HG03354 (cell line): ENCODE data around the gene SH3RF1.

Source experiments
- ATAC-seq: cut with Tn5 transposase; IDR thresholded peaks from one replicate; pipeline ENCODE4 v1.9.1; 2021; ENCODE audit warnings: mild to moderate bottlenecking; ENCODE audit not compliant: unreplicated experiment, poor library complexity, severe bottlenecking

Gene SH3RF1

DNA sequence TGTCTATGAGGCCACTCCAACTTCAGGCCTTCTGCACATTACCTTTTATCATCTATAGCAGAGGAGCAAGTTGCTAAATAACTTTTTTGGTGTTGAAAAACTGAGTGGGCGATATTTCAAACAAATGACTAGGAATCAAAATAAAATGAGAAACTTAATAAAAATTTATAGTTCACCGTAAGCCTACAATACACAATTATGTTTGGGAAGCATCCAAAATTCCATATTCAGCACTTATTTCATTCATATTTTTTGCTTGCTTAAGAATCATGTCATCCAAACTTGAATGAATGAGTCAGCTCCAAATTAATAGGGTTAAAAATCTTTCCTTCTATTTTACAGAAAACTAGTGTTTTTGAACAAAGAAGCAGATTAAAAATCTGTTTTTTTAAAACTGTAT, 119.1 kb downstream of the SH3RF1 start:
- ATAC-seq = no peak

GRCh38 chr4:169150806-169151205, 120.0 kb downstream of the SH3RF1 start:
- no peak for ATAC-seq

GRCh38 chr4:169148885-169149284, 121.9 kb downstream of the SH3RF1 start:
- no peak for ATAC-seq

GRCh38 chr4:169147191-169147590, 123.6 kb downstream of the SH3RF1 start:
- no peak for ATAC-seq

DNA sequence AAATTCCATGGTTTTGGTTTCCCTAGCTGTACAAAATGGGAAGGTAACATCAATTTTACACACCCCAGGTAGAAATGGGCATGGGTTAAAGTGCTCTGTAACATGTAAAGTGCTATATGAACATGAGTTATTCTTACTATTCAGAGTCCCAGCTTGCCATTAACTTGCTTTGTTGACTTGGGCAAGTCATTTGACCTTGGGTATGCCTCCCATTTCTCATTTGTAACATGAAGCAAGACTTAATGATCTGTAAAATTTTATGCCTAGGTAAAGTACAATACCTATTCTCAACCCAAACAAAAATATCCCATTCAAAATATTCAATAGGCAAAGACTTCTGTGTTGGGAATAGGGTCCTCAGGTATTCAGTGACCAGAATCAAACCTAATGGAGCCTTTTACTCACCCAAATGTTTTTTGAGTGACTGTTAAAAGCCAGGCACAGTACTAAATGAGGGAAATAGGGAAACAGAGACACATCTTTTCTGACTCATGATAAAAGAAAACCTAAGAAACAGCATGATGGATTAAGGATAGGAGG, 126.6 kb downstream of the SH3RF1 start:
- ATAC-seq = no peak

DNA sequence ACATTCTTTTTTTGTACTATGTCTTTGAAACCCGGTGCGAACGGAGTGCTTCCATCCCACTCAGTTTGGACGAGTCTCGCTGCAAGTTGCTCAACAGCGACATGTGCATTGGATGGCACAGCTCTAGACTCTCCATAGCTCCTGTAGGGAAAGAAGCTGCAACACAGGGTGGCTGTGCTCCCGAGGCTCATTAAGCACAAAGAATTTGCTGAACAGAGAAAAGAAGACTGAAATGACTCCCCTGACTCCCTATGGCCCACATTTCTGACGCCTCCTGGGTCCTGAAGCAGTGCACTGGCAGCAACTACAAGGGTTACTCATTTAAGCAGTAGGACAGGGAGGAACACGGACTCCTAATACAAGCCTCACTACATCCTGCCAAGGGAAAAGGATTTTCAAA, 127.4 kb downstream of the SH3RF1 start:
- no peak for ATAC-seq

GRCh38 chr4:169142906-169143305, 127.8 kb downstream of the SH3RF1 start:
- ATAC-seq = no peak

DNA sequence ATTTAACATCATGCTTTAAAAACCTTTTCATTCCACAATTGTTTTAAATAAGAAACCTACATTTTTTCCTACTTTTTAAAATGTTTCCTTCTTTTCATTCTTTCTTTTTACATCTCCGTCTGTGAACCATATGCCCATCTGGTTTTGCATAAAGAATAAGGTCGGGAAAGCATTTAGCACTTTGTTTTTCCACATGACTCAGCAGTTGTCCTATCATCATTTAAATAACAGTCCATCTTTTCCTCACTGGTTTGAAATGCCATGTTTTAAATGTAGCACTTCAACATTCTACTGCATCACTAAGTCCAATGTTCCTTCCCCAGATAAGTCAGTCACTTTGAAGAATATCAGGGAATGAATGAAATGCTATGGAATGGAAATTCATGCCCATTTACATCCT, 128.4 kb downstream of the SH3RF1 start:
- no peak for ATAC-seq

- no peak for ATAC-seq
Measured at GRCh38 chr4:169139021-169139420, 131.7 kb downstream of the SH3RF1 start.

- ATAC-seq = no peak
Measured at GRCh38 chr4:169137558-169137920, 133.2 kb downstream of the SH3RF1 start.

DNA sequence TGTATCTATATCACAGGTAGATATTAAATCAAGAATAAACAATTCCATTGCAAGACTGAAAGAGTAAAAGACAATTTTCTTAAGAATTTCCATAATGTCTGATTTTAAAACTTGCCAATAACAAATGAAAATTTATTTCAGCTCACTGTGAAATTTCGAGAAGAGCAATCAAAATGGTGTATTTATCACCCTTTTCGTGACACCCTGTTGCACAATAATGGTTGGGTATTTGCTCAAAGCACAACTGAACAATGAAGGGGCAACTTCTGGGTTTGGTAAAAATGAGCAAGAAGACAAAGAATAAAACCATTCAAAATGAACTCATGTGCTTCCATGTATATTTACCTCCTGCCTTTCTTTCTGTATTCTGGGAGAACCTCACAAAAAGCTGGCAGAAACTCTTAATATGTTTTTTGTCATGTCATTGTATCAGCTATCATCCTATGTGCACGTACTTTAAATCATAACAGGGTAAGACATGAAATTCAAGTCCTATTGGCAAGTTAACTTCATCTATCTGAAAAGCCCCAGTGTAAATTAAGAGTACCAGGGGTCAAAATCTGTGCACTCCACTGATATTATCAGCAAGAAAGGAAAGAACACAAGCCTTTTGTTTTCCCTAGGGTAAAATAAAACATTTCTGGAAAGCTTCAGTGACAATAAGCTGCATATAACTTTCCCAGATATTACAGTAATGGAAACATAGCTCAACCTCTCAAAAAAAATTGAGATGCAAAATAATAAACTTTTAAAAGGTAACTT, 133.8 kb downstream of the SH3RF1 start:
- ATAC-seq = no peak

GRCh38 chr4:169136330-169136729, 134.4 kb downstream of the SH3RF1 start:
- no peak for ATAC-seq

DNA sequence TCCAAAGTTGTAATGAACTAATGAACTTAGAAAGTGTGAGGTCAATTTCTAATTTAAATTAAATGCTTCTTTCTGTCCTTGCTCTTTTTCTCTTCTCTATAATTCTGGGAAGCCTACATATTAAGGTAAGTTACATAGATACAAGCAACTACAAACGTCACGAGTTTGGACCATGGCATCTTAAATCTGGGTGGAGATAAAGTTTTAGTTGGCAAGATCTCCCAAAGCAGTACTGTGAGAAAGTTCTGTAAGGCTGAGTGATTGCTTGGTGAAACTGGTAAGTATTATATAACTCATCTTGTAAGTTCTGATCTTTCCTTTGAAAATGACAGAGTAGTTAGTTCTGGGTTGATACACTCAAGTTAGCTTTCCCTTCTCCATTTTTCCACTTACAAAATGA, 135.0 kb downstream of the SH3RF1 start:
- no peak for ATAC-seq

- ATAC-seq = no peak
Measured at GRCh38 chr4:169133932-169134331, 136.8 kb downstream of the SH3RF1 start.

GRCh38 chr4:169132561-169133305, 138.0 kb downstream of the SH3RF1 start:
- ATAC-seq = no peak

- no peak for ATAC-seq
Measured at GRCh38 chr4:169131556-169132208, 139.1 kb downstream of the SH3RF1 start.

DNA sequence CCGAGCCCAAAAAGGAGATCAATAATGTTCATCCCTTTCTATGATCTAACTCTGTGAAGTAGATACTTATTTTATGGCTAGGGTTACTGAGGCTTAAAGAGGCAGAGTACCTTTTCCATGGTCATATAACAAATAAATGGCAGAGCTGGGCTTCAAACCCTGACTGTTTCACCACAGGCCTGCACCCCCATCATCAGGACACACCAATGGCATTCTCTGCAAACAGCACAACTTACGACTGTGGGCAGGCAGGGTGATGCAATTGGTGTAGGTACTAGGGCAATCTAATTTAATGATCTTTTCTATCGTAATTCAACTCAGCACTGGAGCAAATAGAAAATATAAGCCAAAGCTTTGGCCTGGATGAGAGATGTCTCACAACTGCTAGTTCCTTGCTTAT, 141.9 kb downstream of the SH3RF1 start:
- no peak for ATAC-seq

DNA sequence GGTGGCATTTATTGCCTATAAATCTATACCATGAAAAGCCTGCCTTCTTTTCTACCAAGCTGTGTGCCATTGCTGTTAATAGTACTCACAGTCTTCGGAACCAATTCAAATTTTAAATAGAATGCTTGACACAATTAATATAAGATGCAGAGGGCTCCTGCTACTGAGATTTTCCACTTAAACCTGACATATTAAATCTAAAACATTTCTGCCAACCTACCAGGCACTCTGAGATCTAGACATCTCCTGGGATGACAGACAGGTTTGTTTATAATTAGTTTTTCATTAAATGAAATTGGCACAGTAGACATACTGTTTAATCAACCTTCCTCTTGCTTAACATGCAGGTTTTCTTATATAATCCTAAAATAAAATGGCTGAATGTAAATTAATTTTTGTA, 143.4 kb downstream of the SH3RF1 start:
- no peak for ATAC-seq

- no peak for ATAC-seq
Measured at GRCh38 chr4:169124661-169125060, 146.1 kb downstream of the SH3RF1 start.

GRCh38 chr4:169122422-169122821, 148.3 kb downstream of the SH3RF1 start:
- no peak for ATAC-seq
